ENCODE data around the gene ZNF483. TPM values are rescaled to one million over a fixed set of nuclear protein-coding genes. Genes with fewer than 3 reads are reported as not detected.

Gene ZNF483
- total RNA-seq: 0.13 and 0.72 TPM in 2 replicates

DNA sequence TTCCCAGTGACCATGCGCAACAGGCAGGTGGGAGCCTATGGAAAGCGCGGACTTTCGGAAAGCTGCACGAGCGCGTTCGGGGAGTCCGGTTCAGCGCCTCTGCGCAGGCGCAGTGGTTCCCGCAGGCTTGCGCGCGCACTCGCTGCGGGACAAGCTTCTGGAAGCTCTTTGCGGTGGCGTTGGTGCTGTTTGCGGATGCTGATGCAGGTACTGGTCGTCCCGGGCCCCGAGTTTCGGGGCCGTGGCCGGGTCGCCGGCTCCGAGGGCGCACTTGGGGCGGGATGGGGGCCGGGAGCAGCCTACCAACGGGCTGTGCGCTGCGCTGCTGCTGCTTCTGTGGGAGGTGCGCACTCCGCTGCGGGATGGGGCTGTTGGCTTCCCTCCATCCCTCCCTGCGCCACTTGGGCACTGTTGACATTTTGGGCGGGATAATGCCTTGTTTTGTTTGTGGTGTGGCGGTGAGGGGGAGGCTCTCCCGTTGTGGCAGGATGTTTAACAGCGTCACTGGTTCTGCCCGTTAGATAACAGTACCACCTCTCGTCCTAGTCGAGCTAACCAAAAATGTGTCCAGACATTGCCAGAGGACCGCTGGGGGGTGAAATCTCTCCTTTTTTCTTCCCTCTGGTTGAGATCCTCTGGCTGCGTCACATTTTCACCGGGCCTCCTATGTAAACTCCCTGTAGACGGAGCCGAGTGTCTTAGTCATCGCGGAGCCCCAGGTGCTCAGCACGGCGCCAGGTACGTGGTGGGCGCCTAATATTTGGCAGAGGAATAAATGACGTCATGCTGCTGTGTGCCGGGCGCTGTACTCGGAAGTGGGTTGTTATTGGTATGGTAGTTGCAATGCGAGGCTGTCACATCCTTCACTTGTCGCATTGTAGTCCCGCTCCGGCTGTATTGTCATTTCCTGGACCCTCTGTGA lies at the start of gene ZNF483:
ZNF483 (plus strand) TSS at position 124 of the 922 bp plus-strand sequence. CDS start 2,217 bp downstream, outside the sequence.

DNA sequence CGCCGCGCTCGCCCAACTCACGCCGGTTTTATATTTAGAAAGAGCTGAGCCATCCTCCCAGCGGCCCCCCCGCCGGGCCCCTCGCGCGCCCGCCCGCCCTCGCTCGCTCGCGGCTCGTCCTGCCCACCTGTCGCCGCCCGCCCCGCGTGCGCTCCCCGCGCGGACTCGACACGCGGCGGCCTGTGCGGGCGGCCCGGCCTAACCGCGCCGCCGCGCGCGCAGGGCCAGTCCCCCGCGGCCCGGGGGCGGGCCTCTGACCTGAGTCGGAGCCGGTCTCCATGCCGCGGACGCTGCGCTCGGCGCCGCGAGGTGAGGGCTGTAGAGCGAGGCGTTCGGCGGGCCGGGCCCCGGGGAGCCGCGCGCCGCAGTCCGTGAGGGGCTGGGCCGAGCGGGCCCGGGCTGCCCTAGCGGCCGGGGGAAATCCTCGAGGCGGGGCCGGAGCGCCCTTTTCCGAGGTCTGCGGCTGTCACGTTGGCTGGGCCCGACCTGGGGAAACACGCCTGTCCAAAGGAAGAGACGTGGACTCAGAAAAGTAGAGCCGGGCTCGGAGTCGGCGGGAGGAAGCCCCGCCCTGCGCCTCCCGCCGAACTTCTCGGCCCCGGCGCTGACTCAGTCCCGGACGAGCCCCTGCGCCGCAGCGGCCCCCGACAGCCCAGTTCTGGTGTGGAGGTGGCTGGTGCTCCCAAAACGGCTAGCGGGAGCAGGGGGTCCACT lies 41.0 kb upstream of the ZNF483 start, which contains the start of gene ECPAS:
ECPAS (minus strand) TSS at position 526 of the 714 bp plus-strand sequence. CDS start 11,465 bp downstream, outside the sequence.

DNA sequence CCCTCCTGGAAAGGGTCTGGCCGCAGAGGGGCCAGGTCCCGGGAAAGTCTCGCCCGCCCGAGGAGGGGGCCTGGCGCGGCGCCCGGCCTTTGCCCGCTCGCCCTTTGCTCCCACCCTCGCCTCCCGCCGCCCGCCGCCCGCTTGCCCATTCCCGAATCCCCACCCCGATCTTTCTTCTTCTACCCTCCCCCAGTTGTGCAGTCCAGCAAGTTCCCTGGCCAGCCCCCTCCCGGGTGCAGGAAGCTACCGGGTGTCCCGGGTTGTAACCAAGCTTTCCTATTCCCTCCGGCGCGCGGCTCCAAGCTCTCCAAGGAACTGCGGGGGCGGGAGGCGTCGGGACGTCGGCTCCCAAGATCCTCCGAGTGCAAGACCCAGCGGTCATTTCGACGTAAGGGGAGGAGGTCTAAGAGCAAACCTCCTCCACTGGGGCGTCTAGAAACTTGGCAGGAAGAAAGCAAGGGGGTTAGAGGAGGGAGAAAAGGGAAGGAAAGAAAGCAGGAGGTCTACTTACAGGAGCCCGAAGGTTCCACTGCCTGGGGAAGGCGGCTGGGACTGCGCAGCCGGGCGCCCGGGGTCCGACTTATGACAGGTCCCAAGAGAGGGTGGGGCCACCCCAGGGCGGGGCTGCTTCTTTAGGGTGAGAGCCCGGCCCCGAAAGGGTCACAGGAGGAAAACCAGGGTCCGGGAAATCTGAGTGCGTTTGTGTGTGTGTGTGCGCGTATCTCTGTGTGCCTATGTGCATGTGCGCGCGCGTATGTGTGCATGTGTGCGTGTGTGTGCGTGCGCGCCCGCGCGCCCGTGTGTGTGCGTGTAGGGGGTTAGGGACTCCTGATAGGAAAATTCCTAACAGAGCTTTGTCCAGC lies 74.3 kb downstream of the ZNF483 start, which contains the start of gene PTGR1:
PTGR1 (minus strand) TSS at position 556 of the 863 bp plus-strand sequence. CDS start 2,225 bp downstream, outside the sequence.

Other genes starting within 250 kb of the ZNF483 start
- gene OR2K2, start 195.0 kb upstream of the ZNF483 start, total RNA-seq: 0.40 TPM in 1 of 2 replicates, not detected in the other
- gene ECPAS, start 40.8 kb upstream of the ZNF483 start, total RNA-seq: 36.8 and 46.4 TPM in 2 replicates
- gene PTGR1, start 74.5 kb downstream of the ZNF483 start, total RNA-seq: 66.8 and 101 TPM in 2 replicates
- gene DNAJC25, start 106.2 kb downstream of the ZNF483 start, total RNA-seq: 8.8 and 20.8 TPM in 2 replicates
- gene GNG10, start 136.4 kb downstream of the ZNF483 start, total RNA-seq: 69.5 and 91.9 TPM in 2 replicates

Measured in epithelial cell of alveolus of lung (primary cell).